HepG2 (cell line): ENCODE measurements around the gene FLYWCH1. TPM values are rescaled to one million over a fixed set of nuclear protein-coding genes. Genes with fewer than 3 reads are reported as not detected.

Source experiments
- ATAC-seq: fragments of 200-7000 bp; cut with Tn5 transposase; 3 replicates; pipeline ENCODE4 v1.9.1; 2020; ENCODE audit warnings: mild to moderate bottlenecking, moderate library complexity
- BruUV-seq: library from RNA; stranded (reverse); fragments of 400-500 nt; replicated peaks from 2 replicates; lab custom pipeline; 2021; lab: Mats Ljungman, UMichigan
- CTCF ChIA-PET: fragments of 300-600 bp; formaldehyde crosslinking; extraction: SDS; loops from one replicate; lab custom pipeline; 2021; ENCODE audit warnings: low total read pairs, inconsistent platforms, low intra/inter-chr PET ratio; lab: Yijun Ruan, JAX
- POLR2A ChIA-PET: fragments of 350-600 bp; sonication (Branson Sonifier 250); formaldehyde crosslinking; loops from one replicate; lab custom pipeline; 2020; ENCODE audit warnings: antibody characterized with exemption, inconsistent platforms; lab: Yijun Ruan, JAX
- DNase-seq: peaks from one replicate; pipeline ENCODE4 v3.0.0-alpha.2; 2015; ENCODE audit warnings: low spot score
- FAIRE-seq: peaks from 3 replicates; lab custom pipeline; 2011; peaks lifted over from hg19 to GRCh38; lab: Jason Lieb, UNC
- H2AFZ ChIP-seq: one replicate; pipeline ENCODE4 v1.6.1; 2011; ENCODE audit warnings: low read length, inconsistent platforms
- H3K27ac ChIP-seq: fragments of 300-600 bp; 3 replicates; pipeline ENCODE4 v1.8.0; 2011; ENCODE audit warnings: mixed run types, mild to moderate bottlenecking, mixed read lengths, low read length, inconsistent platforms; ENCODE audit not compliant: insufficient read depth; ENCODE audit errors: extremely low read length
- H3K27me3 ChIP-seq, 2 experiments: fragments of 200-600 bp in 1 of 2; 2 replicates in 1 of 2; 3 replicates in 1 of 2; pipeline versions ENCODE4 v1.6.0 to v1.8.0; 2011; ENCODE audit warnings: low read length in 2 of 2, mild to moderate bottlenecking in 2 of 2, moderate library complexity in 2 of 2, inconsistent platforms in 1 of 2; ENCODE audit not compliant: insufficient read depth in 2 of 2, control insufficient read depth in 1 of 2
- H3K36me3 ChIP-seq, 2 experiments: fragments of 200-600 bp in 1 of 2; replicated peaks in 1 of 2; 2 replicates in 1 of 2; 3 replicates in 1 of 2; pipeline versions ENCODE4 v1.5.1 to v1.8.0; 2011; ENCODE audit warnings: low read length in 2 of 2, inconsistent platforms in 1 of 2; ENCODE audit not compliant: insufficient read depth in 2 of 2, control insufficient read depth in 1 of 2
- H3K4me1 ChIP-seq: 2 replicates; pipeline ENCODE4 v1.5.1; 2012; ENCODE audit warnings: low read length, inconsistent platforms; ENCODE audit not compliant: insufficient read depth
- H3K4me2 ChIP-seq: 2 replicates; pipeline ENCODE4 v1.6.0; 2011; ENCODE audit warnings: low read depth, low read length, inconsistent platforms
- H3K4me3 ChIP-seq, 3 experiments: fragments of 200-600 bp in 1 of 3; sonication (generic), shearing (Covaris generic) in 1 of 3; replicated peaks in 1 of 3; 2 replicates each; pipeline ENCODE4 v1.5.1; 2011 to 2016; ENCODE audit warnings: low read length in 3 of 3, inconsistent platforms in 2 of 3, low read depth in 2 of 3, mild to moderate bottlenecking in 2 of 3, control low read depth in 1 of 3, mixed read lengths in 1 of 3; ENCODE audit not compliant: insufficient read depth in 1 of 3
- H3K79me2 ChIP-seq: one replicate; pipeline ENCODE4 v1.6.1; 2011; ENCODE audit warnings: low read length, inconsistent platforms; ENCODE audit not compliant: insufficient read depth
- H3K9ac ChIP-seq: 2 replicates; pipeline ENCODE4 v1.6.0; 2011; ENCODE audit warnings: mild to moderate bottlenecking, low read depth, low read length, inconsistent platforms; ENCODE audit not compliant: insufficient read depth
- H3K9me3 ChIP-seq: 2 replicates; pipeline ENCODE4 v1.5.1; 2012; ENCODE audit warnings: mild to moderate bottlenecking, low read length
- H4K20me1 ChIP-seq: 2 replicates; pipeline ENCODE4 v1.6.0; 2011; ENCODE audit warnings: inconsistent platforms, mild to moderate bottlenecking, low read length, moderate library complexity; ENCODE audit not compliant: insufficient read depth
- AGO1 ChIP-seq: fragments of 200-400 bp; formaldehyde crosslinking; IDR thresholded peaks from 2 replicates; pipeline ENCODE4 v1.6.1; 2017; ENCODE audit warnings: mild to moderate bottlenecking, low read depth, low read length, moderate library complexity; ENCODE audit not compliant: poor library complexity, severe bottlenecking
- AGO2 ChIP-seq: fragments of 200-400 bp; formaldehyde crosslinking; optimal IDR thresholded peaks from 2 replicates; pipeline ENCODE3; 2017; ENCODE audit warnings: mild to moderate bottlenecking, low read depth, low read length, moderate library complexity
- FOXO4 ChIP-seq: sonication (generic); formaldehyde crosslinking; conservative IDR thresholded peaks from 2 replicates; pipeline ENCODE4 v1.8.1; 2023; ENCODE audit warnings: missing genetic modification reagents
- GTF2F1 ChIP-seq: fragments of 150-350 bp; IDR thresholded peaks from 2 replicates; pipeline ENCODE4 v1.6.1; 2014; ENCODE audit warnings: low read length
- POGZ ChIP-seq: sonication (generic); formaldehyde crosslinking; IDR thresholded peaks from 2 replicates; pipeline ENCODE4 v1.4.0; 2020; ENCODE audit warnings: mild to moderate bottlenecking, missing genetic modification reagents
- POLR2A ChIP-seq, 2 experiments: IDR thresholded peaks; 2 replicates each; pipeline ENCODE4 v1.6.1; 2011; ENCODE audit warnings: low read depth in 2 of 2, low read length in 2 of 2, mild to moderate bottlenecking in 1 of 2, moderate library complexity in 1 of 2; ENCODE audit not compliant: insufficient read depth in 1 of 2
- RBFOX2 ChIP-seq: fragments of 200-400 bp; formaldehyde crosslinking; IDR thresholded peaks from 2 replicates; pipeline ENCODE4 v1.6.1; 2017; ENCODE audit warnings: low read depth, mild to moderate bottlenecking, low read length
- SAP130 ChIP-seq: IDR thresholded peaks from 2 replicates; pipeline ENCODE4 v1.6.1; 2016; ENCODE audit warnings: low read depth
- WGBS: methylation state at CpG from one replicate; pipeline ENCODE4 v1.1.6; 2017; ENCODE audit warnings: low lambda C conversion rate; 5-methylcytosine and 5-hydroxymethylcytosine counted together
- in situ Hi-C: cut with HindIII; loops from 2 replicates; pipeline ENCODE4 v1.10.0; 2017; ENCODE audit warnings: low pct_unique_long_range_greater_than_20kb; ENCODE audit not compliant: extremely low pct_ligation_motif_present
- intact Hi-C: fragments of 100-400 bp; cut with micrococcal nuclease; formaldehyde crosslinking; loops from one replicate; pipeline ENCODE4 v1.10.0; 2022; ENCODE audit not compliant: unreplicated experiment
- polyA plus RNA-seq, 8 experiments: library from polyadenylated mRNA; depleted of rRNA in 3 of 8; stranded (reverse) in 7 of 8; unstranded in 1 of 8; fragments of >200 nt; fragmentation: Illumina TruSeq in 4 of 8; extraction: Trizol in 4 of 8; gene quantifications; 2 replicates each; pipeline versions ENCODE4 v1.2.1 to v1.2.3, GENCODE V29; 2011 to 2016; ENCODE audit warnings: low read depth in 4 of 8, missing spikeins in 1 of 8, mixed read lengths in 1 of 8; ENCODE audit not compliant: insufficient read depth in 1 of 8
- total RNA-seq, 5 experiments: library from RNA; depleted of rRNA; stranded (reverse); fragments of >200 nt; fragmentation: Illumina TruSeq; extraction: Trizol; gene quantifications; 2 replicates each; pipeline ENCODE4 v1.2.3, GENCODE V29; 2016; ENCODE audit warnings: low read depth in 1 of 5
- TF ChIP-seq, protein P1 (sequence below): sonication (generic); formaldehyde crosslinking; IDR thresholded peaks from 2 replicates; pipeline ENCODE4 v1.9.0; 2021; ENCODE audit warnings: missing genetic modification reagents, mild to moderate bottlenecking, borderline replicate concordance
- TF ChIP-seq, protein P2 (sequence below): sonication (generic); formaldehyde crosslinking; IDR thresholded peaks from 2 replicates; pipeline ENCODE4 v1.9.0; 2022; ENCODE audit warnings: low read depth, missing genetic modification reagents

The FLYWCH1 gene
- total and polyA plus RNA-seq, 2 of the 13 experiments (the other 11 are each of a cell fraction or from before 2014, with no cell fraction given) = 7.3 to 12.4 TPM

- CTCF ChIA-PET = interaction anchor here (1.2 kb wide), 1 partner anchor 9 kb away, joined by 3 read pairs; no protein-coding TSS in a partner anchor
- TF ChIP-seq, protein P1, sequence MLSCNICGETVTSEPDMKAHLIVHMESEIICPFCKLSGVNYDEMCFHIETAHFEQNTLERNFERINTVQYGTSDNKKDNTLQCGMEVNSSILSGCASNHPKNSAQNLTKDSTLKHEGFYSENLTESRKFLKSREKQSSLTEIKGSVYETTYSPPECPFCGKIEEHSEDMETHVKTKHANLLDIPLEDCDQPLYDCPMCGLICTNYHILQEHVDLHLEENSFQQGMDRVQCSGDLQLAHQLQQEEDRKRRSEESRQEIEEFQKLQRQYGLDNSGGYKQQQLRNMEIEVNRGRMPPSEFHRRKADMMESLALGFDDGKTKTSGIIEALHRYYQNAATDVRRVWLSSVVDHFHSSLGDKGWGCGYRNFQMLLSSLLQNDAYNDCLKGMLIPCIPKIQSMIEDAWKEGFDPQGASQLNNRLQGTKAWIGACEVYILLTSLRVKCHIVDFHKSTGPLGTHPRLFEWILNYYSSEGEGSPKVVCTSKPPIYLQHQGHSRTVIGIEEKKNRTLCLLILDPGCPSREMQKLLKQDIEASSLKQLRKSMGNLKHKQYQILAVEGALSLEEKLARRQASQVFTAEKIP (CRISPR knock-in tag) = no peak
- no peaks in the 10 kb centered on the region; a peak in 1 of 5 replicates for H3K27me3 ChIP-seq
- no peak for ATAC-seq
- peaks cover 0 to 9% of the 10 kb centered on the region in 2 experiments; a peak in 1 of 5 replicates for H3K36me3 ChIP-seq
- BruUV-seq = TSS peak; percentile 51
- in situ Hi-C loops (no loop called here), intact Hi-C loops (no loop called here)
- H3K9me3 ChIP-seq = no peaks in the 10 kb centered on the region
- no peak for FAIRE-seq
- H3K9ac ChIP-seq = peak overlapping the region; percentile 80
- peaks cover 8% of the 10 kb centered on the region for H3K79me2 ChIP-seq
- H3K4me3 ChIP-seq = peak overlapping the region; percentile 86 to 91 (median 91)
- DNase-seq = no peak
- peaks cover 17% of the 10 kb centered on the region for H3K4me1 ChIP-seq
- no peaks in the 10 kb centered on the region for H4K20me1 ChIP-seq
- POLR2A ChIA-PET = interaction anchor here (0.8 to 2.4 kb wide), 8 partner anchors 8 to 89 kb away, joined by 3 to 31 read pairs (median 6); partner anchors contain the start of genes HCFC1R1, PKMYT1, THOC6 and TNFRSF12A
- peak overlapping the region; percentile 76 for H3K27ac ChIP-seq
- peak overlapping the region; percentile 86 for H3K4me2 ChIP-seq
- H2AFZ ChIP-seq = no peak overlapping the region
- WGBS = no CpG with 5 or more reads among the region's 6 CpGs
Measured at GRCh38 chr16:2970563-2970962, 58.8 kb downstream of the FLYWCH1 start.

- H3K27ac ChIP-seq = no peak overlapping the region
- 97% methylated on average over 10 of the region's 35 CpGs for WGBS
- H3K9me3 ChIP-seq = no peaks in the 10 kb centered on the region
- peaks cover 17% of the 10 kb centered on the region for H3K4me1 ChIP-seq
- no peak for FAIRE-seq
- DNase-seq = no peak
- peak overlapping the region; percentile 86 for H3K4me2 ChIP-seq
- ChIA-PET POLR2A (interaction anchor here (1.9 kb wide), 1 partner anchor 9 kb away, joined by 10 read pairs; the partner anchor contains the start of gene PKMYT1), CTCF (interaction anchor here (1.2 kb wide), 1 partner anchor 10 kb away, joined by 3 read pairs; no protein-coding TSS in a partner anchor)
- H2AFZ ChIP-seq = no peak overlapping the region
- peak overlapping the region in 1 of 3 experiments; percentile 91; a peak in 1 of 6 replicates for H3K4me3 ChIP-seq
- no peaks in the 10 kb centered on the region; a peak in 1 of 5 replicates for H3K27me3 ChIP-seq
- H3K36me3 ChIP-seq = peaks cover 2 to 15% of the 10 kb centered on the region in 2 experiments; a peak in 3 of 5 replicates
- H4K20me1 ChIP-seq = no peaks in the 10 kb centered on the region
- intact Hi-C loops (no loop called here), in situ Hi-C loops (no loop called here)
- BruUV-seq = no TSS peak
- H3K9ac ChIP-seq = peak overlapping the region; percentile 80; the same call in 1 of the 2 replicates
- ATAC-seq = no peak
- H3K79me2 ChIP-seq = peaks cover 8% of the 10 kb centered on the region
- TF ChIP-seq FOXO4 = 0 out of 2 replicates have a peak, but pooled peaks have one; percentile 28
- TF ChIP-seq, protein P2, sequence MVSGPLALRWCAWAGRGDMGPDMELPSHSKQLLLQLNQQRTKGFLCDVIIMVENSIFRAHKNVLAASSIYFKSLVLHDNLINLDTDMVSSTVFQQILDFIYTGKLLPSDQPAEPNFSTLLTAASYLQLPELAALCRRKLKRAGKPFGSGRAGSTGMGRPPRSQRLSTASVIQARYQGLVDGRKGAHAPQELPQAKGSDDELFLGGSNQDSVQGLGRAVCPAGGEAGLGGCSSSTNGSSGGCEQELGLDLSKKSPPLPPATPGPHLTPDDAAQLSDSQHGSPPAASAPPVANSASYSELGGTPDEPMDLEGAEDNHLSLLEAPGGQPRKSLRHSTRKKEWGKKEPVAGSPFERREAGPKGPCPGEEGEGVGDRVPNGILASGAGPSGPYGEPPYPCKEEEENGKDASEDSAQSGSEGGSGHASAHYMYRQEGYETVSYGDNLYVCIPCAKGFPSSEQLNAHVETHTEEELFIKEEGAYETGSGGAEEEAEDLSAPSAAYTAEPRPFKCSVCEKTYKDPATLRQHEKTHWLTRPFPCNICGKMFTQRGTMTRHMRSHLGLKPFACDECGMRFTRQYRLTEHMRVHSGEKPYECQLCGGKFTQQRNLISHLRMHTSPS (CRISPR knock-in tag) = 0 out of 2 replicates have a peak, but pooled peaks have one; percentile 8
- TF ChIP-seq POLR2A (IDR thresholded peaks at IDR 0.05; ENCODE audit: insufficient read depth in 1 of 2, low read depth in 2 of 2, low read length in 2 of 2) = peak; percentile 16 to 40; a peak in 3 of 4 replicates
- no peak for TF ChIP-seq POGZ
- TF ChIP-seq AGO2 = peak; percentile 87
- no peak for TF ChIP-seq SAP130 (CRISPR knock-in tag)
- TF ChIP-seq RBFOX2 = peak; percentile 76
- no peak for TF ChIP-seq GTF2F1
- peak; percentile 14 for TF ChIP-seq AGO1
Measured at GRCh38 chr16:2971134-2971984, 59.6 kb downstream of the FLYWCH1 start.
